ENCODE measurements around the gene PNLIPRP2. TPM values are rescaled to one million over a fixed set of nuclear protein-coding genes. Genes with fewer than 3 reads are reported as not detected.

Gene PNLIPRP2
- total RNA-seq, 1 donor from 2014 or later: not detected

DNA sequence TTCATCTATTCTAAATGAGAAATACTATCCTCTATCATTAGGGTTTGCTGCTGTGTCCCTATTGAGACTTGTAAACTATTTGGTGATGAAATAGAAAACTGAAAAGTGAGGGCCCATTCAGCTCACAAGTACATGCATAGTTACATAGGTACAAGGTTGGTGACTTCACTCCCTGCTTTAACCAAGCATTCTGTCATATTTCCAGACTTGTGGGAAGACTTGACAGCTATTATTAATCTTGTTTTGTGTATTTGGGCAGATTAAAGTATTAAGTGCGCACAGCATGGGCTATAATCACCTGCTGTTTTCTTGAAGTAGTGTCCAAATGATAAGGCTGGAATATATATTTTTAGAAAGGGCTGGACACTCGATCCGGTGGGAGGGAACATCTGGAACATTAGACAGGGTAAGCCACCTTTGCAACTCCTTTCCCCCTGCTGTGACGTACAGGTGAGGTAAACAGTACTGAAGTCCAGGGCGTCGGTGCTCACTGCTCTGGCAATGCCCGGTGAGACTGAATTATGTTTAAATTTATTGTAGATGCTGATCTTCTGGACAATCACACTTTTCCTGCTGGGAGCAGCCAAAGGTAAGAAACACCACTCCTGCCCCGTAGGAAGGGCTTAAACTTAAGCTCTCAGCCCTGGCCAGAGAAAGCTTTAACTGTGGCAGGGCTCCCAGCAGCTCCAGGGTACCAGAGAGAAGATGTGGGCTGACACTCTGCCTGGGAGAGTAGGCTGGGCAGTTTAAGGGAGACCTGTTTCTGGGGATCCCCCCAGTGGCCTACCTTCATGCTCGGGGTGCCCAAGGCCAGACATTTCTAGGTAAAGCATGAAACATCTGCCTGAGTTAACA lies 29.9 kb upstream of the PNLIPRP2 start, which contains the start of gene PNLIPRP1:
PNLIPRP1 (plus strand) TSS at position 370 of the 855 bp plus-strand sequence; CDS start at position 541, 171 bp downstream.
- no peaks in the 10 kb centered on the region for H3K36me3 ChIP-seq (ENCODE audit: control insufficient read depth, insufficient read depth, low read length)
- no peak for DNase-seq (ENCODE audit: low read depth)
- H3K4me3 ChIP-seq (ENCODE audit: low read depth, low read length): no peak within 1 kb of the TSS
- no peak for FAIRE-seq
- H3K27me3 ChIP-seq (ENCODE audit: control insufficient read depth, insufficient read depth, low read length): no peaks in the 10 kb centered on the region
- TF ChIP-seq, protein P1, sequence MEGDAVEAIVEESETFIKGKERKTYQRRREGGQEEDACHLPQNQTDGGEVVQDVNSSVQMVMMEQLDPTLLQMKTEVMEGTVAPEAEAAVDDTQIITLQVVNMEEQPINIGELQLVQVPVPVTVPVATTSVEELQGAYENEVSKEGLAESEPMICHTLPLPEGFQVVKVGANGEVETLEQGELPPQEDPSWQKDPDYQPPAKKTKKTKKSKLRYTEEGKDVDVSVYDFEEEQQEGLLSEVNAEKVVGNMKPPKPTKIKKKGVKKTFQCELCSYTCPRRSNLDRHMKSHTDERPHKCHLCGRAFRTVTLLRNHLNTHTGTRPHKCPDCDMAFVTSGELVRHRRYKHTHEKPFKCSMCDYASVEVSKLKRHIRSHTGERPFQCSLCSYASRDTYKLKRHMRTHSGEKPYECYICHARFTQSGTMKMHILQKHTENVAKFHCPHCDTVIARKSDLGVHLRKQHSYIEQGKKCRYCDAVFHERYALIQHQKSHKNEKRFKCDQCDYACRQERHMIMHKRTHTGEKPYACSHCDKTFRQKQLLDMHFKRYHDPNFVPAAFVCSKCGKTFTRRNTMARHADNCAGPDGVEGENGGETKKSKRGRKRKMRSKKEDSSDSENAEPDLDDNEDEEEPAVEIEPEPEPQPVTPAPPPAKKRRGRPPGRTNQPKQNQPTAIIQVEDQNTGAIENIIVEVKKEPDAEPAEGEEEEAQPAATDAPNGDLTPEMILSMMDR (IDR thresholded peaks at IDR 0.05; ENCODE audit: insufficient read depth, low read length, severe bottlenecking): no peak

DNA sequence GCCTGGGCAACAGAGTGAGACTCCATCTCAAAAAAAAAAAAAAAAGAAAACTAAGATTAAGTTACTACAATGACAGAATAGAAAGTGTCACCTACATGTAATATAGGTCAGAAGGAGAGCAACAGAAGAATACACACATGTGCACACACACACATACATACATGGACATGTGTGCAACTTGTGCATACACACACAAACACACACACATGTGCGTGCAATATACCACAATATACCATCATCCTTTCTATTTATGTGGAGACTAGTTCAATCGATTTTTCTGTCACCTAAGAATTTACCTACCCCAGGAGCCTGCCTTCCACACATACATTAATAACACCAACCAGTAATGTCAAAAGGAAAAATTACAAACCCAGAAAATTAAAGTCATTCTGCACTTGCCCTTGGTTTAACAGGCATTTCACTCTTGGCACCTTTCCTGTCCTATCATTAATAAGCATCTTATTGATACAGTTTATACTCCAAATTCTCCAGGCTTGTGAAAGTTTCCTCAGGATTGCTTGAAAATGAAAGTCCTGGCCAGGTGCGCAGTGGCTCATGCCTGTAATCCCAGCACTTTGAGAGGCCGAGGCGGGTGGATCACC lies 27.5 kb upstream of the PNLIPRP2 start:
- Histone ChIP-seq H3K36me3 (ENCODE audit: control insufficient read depth, insufficient read depth, low read length) (no peaks in the 10 kb centered on the region), H3K27me3 (ENCODE audit: control insufficient read depth, insufficient read depth, low read length) (no peaks in the 10 kb centered on the region), H3K4me3 (ENCODE audit: low read depth, low read length) (no peak overlapping the region)
- TF ChIP-seq, protein P1 (IDR thresholded peaks at IDR 0.05; ENCODE audit: insufficient read depth, low read length, severe bottlenecking): no peak
- DNase-seq (ENCODE audit: low read depth) (no peak), FAIRE-seq (no peak)

DNA sequence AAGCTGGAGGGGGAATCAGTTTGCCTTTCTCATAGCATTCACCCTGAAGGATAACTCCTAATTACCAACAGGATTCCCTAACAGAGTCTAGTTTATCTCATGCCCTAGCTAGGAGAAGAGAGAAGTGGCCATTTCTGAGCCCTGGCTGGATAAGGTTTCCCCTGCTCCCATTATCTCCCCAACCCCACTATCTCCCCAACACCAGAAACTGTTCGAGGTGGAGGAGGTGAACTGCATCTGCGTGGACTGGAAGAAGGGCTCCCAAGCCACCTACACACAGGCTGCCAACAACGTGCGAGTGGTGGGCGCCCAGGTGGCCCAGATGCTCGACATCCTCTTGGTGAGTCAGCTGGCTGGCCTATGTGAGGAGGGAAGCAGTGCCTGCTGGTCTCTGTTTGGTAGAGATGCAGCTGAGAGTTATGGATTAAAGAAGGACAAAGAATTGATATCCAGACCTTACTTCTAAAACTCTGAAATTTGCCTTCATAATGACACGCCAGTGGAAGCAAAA lies 26.2 kb upstream of the PNLIPRP2 start:
- Histone ChIP-seq H3K36me3 (ENCODE audit: control insufficient read depth, insufficient read depth, low read length) (no peaks in the 10 kb centered on the region), H3K4me3 (ENCODE audit: low read depth, low read length) (no peak overlapping the region), H3K27me3 (ENCODE audit: control insufficient read depth, insufficient read depth, low read length) (no peaks in the 10 kb centered on the region)
- TF ChIP-seq, protein P1 (IDR thresholded peaks at IDR 0.05; ENCODE audit: insufficient read depth, low read length, severe bottlenecking): no peak
- DNase-seq (ENCODE audit: low read depth) (no peak), FAIRE-seq (no peak)

DNA sequence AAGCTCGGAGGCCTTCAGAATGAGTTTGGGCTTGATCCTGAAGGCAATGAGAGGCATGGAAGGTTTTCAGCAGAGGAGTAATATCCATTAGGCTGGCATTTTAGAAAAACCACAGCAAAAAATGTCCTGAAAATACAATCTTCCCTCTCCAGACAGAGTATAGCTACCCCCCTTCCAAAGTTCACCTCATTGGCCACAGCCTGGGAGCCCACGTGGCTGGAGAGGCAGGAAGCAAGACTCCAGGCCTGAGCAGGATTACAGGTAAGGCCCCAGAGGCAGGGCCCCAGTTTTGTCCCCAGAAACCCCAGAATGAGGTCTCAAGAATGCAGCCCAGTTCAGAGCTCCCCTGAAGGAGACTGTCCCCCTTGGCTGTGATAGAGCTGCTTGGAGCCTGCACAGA lies 24.7 kb upstream of the PNLIPRP2 start:
- FAIRE-seq: no peak
- H3K36me3 ChIP-seq (ENCODE audit: control insufficient read depth, insufficient read depth, low read length): no peaks in the 10 kb centered on the region
- H3K27me3 ChIP-seq (ENCODE audit: control insufficient read depth, insufficient read depth, low read length): no peaks in the 10 kb centered on the region
- TF ChIP-seq, protein P1 (IDR thresholded peaks at IDR 0.05; ENCODE audit: insufficient read depth, low read length, severe bottlenecking): no peak
- no peak for DNase-seq (ENCODE audit: low read depth)
- H3K4me3 ChIP-seq (ENCODE audit: low read depth, low read length): no peak overlapping the region

DNA sequence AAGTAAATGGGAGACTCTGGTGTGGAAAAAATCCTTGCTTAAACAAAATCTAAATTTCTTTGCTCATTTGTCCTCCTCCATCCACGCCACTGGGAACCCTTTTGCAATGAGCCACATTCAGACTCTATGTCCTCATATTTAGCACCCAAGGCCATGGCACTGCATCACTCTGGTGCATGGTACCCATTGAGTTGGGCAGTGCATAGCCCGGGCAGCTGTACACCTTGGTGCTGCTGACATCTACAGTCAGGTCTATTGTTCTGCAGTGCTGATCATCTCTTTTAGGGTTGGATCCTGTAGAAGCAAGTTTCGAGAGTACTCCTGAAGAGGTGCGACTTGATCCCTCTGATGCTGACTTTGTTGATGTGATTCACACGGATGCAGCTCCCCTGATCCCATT lies 23.2 kb upstream of the PNLIPRP2 start:
- DNase-seq (ENCODE audit: low read depth) (no peak), FAIRE-seq (no peak)
- Histone ChIP-seq H3K4me3 (ENCODE audit: low read depth, low read length) (no peak overlapping the region), H3K27me3 (ENCODE audit: control insufficient read depth, insufficient read depth, low read length) (no peaks in the 10 kb centered on the region), H3K36me3 (ENCODE audit: control insufficient read depth, insufficient read depth, low read length) (no peaks in the 10 kb centered on the region)
- TF ChIP-seq, protein P1 (IDR thresholded peaks at IDR 0.05; ENCODE audit: insufficient read depth, low read length, severe bottlenecking): no peak

Data from bronchial epithelial cell (primary cell).